Keratinocyte (primary cell): ENCODE data around the gene FAM120A.

Experiments used
- EZH2 ChIP-seq: IDR thresholded peaks from one replicate; pipeline ENCODE4 v1.6.1; 2012; ENCODE audit warnings: inconsistent platforms, mild to moderate bottlenecking, low read length, moderate library complexity
- TF ChIP-seq, protein P1 (sequence below), 3 experiments: IDR thresholded peaks in 1 of 3; conservative IDR thresholded peaks in 1 of 3; optimal IDR thresholded peaks in 1 of 3; 2 replicates in 2 of 3; 3 replicates in 1 of 3; pipeline versions ENCODE3 to v1.5.1; 2011; ENCODE audit warnings: low read length in 3 of 3, mild to moderate bottlenecking in 3 of 3, moderate library complexity in 2 of 3, control low read depth in 1 of 3, inconsistent platforms in 1 of 3; ENCODE audit not compliant: insufficient read depth in 2 of 3; ENCODE audit errors: extremely low read depth in 1 of 3

DNA sequence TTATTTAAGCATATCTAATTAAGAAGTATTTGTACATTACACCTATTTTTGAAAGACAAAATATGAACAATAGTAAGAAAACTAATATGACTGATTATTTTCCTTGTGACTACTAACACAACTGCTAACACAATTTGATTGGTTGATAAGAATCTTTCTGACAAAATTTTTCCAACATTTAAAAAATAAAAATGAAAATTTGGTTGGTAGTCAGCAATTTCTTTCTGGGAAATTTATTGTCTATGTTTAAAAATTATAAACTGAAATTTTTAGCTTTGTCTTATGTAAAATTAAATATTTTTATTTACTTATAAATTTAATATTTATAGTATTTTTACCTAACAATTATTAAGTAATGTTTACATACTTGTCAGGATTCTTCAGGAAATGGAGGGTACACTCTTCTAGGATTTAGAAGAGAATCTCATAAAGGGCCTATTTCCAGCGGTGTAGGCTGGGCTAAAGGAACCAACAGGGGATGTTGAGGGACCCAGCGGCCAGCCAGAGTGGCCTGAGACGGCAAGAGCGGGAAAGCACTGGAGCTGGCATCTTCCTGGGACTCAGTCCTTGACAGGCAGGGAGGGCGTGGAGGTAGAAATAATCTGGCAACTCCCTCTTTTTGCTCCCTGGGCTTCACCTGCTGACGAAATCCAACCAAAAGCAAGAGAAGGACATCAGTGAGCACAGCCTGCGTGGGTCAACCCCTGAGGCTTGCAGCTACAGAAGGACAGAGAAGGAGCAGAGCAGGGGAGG, 14.7 kb upstream of the FAM120A start:
- TF ChIP-seq, protein P1, sequence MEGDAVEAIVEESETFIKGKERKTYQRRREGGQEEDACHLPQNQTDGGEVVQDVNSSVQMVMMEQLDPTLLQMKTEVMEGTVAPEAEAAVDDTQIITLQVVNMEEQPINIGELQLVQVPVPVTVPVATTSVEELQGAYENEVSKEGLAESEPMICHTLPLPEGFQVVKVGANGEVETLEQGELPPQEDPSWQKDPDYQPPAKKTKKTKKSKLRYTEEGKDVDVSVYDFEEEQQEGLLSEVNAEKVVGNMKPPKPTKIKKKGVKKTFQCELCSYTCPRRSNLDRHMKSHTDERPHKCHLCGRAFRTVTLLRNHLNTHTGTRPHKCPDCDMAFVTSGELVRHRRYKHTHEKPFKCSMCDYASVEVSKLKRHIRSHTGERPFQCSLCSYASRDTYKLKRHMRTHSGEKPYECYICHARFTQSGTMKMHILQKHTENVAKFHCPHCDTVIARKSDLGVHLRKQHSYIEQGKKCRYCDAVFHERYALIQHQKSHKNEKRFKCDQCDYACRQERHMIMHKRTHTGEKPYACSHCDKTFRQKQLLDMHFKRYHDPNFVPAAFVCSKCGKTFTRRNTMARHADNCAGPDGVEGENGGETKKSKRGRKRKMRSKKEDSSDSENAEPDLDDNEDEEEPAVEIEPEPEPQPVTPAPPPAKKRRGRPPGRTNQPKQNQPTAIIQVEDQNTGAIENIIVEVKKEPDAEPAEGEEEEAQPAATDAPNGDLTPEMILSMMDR (optimal IDR thresholded peaks at IDR 0.05 in 1 of 3, IDR thresholded peaks at IDR 0.05 in 1 of 3, conservative IDR thresholded peaks at IDR 0.05 in 1 of 3; ENCODE audit: extremely low read depth in 1 of 3, insufficient read depth in 2 of 3, low read length in 3 of 3) = no peak
- no peak for TF ChIP-seq EZH2
